ENCODE measurements around the gene KDM4B.
A peak's percentile ranks its signal among the peaks of the same experiment; 100 is the strongest.

KDM4B gene

GRCh38 chr19:4984438-4984990 lies 15.6 kb downstream of the KDM4B start:
- no peak for DNase-seq (ENCODE audit: low read depth in 2 of 2)

- no peak for DNase-seq (ENCODE audit: low read depth in 2 of 2)
Measured at GRCh38 chr19:4985551-4985991, 16.7 kb downstream of the KDM4B start.

GRCh38 chr19:4986056-4986455 lies 17.1 kb downstream of the KDM4B start:
- DNase-seq (ENCODE audit: low read depth in 2 of 2) = no peak

- no peak for DNase-seq (ENCODE audit: low read depth in 2 of 2)
Measured at GRCh38 chr19:4986471-4986891, 17.6 kb downstream of the KDM4B start.

GRCh38 chr19:4987256-4987655 lies 18.3 kb downstream of the KDM4B start:
- DNase-seq (ENCODE audit: low read depth in 2 of 2) = no peak

- no peak for DNase-seq (ENCODE audit: low read depth in 2 of 2)
Measured at GRCh38 chr19:4987692-4988370, 18.9 kb downstream of the KDM4B start.

- no peak for DNase-seq (ENCODE audit: low read depth in 2 of 2)
Measured at GRCh38 chr19:4988770-4989251, 19.9 kb downstream of the KDM4B start.

- no peak for DNase-seq (ENCODE audit: low read depth in 2 of 2)
Measured at GRCh38 chr19:4990306-4990705, 21.4 kb downstream of the KDM4B start.

- no peak for DNase-seq (ENCODE audit: low read depth in 2 of 2)
Measured at GRCh38 chr19:4991538-4991937, 22.6 kb downstream of the KDM4B start.

- DNase-seq (ENCODE audit: low read depth in 2 of 2) = no peak
Measured at GRCh38 chr19:4991996-4992698, 23.2 kb downstream of the KDM4B start.

GRCh38 chr19:4993683-4994082 lies 24.8 kb downstream of the KDM4B start:
- no peak for DNase-seq (ENCODE audit: low read depth in 2 of 2)

- no peak for DNase-seq (ENCODE audit: low read depth in 2 of 2)
Measured at GRCh38 chr19:4996701-4997100, 27.8 kb downstream of the KDM4B start.

- DNase-seq (ENCODE audit: low read depth in 2 of 2) = no peak
Measured at GRCh38 chr19:4997297-4997696, 28.4 kb downstream of the KDM4B start.

GRCh38 chr19:5000120-5000611 lies 31.3 kb downstream of the KDM4B start:
- no peak for DNase-seq (ENCODE audit: low read depth in 2 of 2)

GRCh38 chr19:5001615-5002014 lies 32.7 kb downstream of the KDM4B start:
- DNase-seq (ENCODE audit: low read depth in 2 of 2) = peak; percentile 10 to 12

- no peak for DNase-seq (ENCODE audit: low read depth in 2 of 2)
Measured at GRCh38 chr19:5002143-5002542, 33.2 kb downstream of the KDM4B start.

GRCh38 chr19:5003781-5004180 lies 34.9 kb downstream of the KDM4B start:
- DNase-seq (ENCODE audit: low read depth in 2 of 2) = no peak

GRCh38 chr19:5005096-5005495 lies 36.2 kb downstream of the KDM4B start:
- no peak for DNase-seq (ENCODE audit: low read depth in 2 of 2)

GRCh38 chr19:5006201-5006600 lies 37.3 kb downstream of the KDM4B start:
- DNase-seq (ENCODE audit: low read depth in 2 of 2) = no peak

- no peak for DNase-seq (ENCODE audit: low read depth in 2 of 2)
Measured at GRCh38 chr19:5006821-5007220, 37.9 kb downstream of the KDM4B start.

- DNase-seq (ENCODE audit: low read depth in 2 of 2) = no peak
Measured at GRCh38 chr19:5011476-5012238, 42.7 kb downstream of the KDM4B start.

All from stimulated activated CD8-positive, alpha-beta memory T cell treated with anti-CD3 and anti-CD28 coated beads, Interleukin-15, amount 100 ng/mL, for 48 hours (primary cell).